Measurements from ENCODE around the gene C16orf74.

Gene C16orf74

DNA sequence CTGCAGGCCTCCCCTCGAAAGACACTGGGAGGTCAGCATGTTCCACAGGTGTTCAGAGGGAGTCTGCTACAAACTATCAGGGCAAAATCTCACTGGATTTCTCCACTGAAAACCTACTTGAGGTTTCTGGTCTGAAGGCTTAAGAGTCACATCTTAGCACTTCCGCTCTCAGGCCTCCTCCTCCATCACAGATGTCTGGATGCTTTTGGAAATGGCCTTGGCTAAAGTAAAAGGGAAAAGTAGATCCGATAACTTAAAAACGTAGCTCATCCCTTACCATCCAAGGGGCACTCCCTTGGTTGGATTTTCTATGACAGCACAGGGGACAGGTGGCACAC is 76.5 kb downstream of the C16orf74 start:
- no peak overlapping the region for H3K4me3 ChIP-seq (ENCODE audit: low read depth, low read length)
- TF ChIP-seq, protein P1, sequence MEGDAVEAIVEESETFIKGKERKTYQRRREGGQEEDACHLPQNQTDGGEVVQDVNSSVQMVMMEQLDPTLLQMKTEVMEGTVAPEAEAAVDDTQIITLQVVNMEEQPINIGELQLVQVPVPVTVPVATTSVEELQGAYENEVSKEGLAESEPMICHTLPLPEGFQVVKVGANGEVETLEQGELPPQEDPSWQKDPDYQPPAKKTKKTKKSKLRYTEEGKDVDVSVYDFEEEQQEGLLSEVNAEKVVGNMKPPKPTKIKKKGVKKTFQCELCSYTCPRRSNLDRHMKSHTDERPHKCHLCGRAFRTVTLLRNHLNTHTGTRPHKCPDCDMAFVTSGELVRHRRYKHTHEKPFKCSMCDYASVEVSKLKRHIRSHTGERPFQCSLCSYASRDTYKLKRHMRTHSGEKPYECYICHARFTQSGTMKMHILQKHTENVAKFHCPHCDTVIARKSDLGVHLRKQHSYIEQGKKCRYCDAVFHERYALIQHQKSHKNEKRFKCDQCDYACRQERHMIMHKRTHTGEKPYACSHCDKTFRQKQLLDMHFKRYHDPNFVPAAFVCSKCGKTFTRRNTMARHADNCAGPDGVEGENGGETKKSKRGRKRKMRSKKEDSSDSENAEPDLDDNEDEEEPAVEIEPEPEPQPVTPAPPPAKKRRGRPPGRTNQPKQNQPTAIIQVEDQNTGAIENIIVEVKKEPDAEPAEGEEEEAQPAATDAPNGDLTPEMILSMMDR (IDR thresholded peaks at IDR 0.05; ENCODE audit: low read depth, low read length) = no peak

DNA sequence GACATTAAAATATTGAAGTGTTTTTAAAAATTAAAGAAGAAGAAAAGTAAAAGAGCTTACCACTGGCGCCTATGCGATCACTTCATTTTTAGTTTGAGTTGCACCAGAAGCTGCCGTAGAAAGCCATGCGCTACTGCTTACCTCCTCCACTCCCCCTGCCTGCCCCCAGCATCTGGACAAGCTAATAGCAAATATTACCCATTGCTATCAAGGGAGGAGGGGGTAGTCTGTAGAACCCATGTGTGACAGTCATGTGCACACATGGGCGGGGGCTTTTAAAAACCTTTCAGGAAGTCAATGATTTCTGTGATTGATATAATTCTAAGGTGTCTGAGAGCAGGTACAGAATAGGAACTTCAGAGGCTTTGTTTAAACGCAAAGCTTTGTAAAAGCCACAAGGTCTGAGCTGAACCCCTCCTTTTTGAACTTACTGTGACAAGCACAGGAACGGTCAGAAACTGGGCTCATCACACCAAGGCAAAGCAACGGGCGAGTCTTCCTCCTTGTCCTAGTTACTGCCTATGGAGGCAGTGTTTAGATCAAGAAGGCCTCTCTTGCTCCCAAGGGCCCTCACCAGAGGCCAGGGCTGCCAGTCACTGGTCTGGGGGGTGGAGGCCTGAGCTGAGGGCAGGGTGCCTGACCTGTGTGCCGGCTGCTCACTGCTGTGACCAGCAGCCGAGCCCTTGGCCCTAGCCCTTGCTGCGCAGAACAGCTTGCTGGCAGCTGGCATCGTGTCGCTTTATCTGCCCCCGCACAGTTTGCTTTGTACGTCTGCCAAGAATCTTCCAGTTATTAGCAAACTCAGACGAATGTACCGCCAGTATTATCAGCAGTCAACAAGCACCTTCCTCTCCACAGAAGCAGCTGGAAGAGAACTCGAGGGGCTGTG is 77.1 kb downstream of the C16orf74 start:
- TF ChIP-seq, protein P1 (IDR thresholded peaks at IDR 0.05; ENCODE audit: low read depth, low read length) = no peak
- no peak overlapping the region for H3K4me3 ChIP-seq (ENCODE audit: low read depth, low read length)

DNA sequence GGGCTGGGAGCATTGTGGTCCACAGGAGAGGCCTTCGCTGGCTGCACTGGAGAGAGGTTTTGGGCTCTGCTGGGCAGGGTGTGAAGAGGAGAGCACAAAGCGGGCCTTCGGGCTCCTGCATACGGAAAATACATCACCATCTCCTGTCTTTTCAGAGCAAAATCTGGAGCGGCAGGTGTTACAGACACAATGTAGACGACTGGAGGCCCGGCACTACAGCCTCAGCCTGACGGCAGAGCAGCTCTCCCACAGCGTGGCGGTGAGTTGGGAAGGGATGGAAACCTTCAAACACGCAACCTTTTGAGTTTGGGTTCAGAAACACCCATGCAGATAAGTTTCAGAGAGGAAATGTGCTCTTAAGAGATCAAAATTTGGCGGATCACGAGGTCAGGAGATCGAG is 80.1 kb downstream of the C16orf74 start:
- H3K4me3 ChIP-seq (ENCODE audit: low read depth, low read length) = no peak overlapping the region
- TF ChIP-seq, protein P1 (IDR thresholded peaks at IDR 0.05; ENCODE audit: low read depth, low read length) = no peak

DNA sequence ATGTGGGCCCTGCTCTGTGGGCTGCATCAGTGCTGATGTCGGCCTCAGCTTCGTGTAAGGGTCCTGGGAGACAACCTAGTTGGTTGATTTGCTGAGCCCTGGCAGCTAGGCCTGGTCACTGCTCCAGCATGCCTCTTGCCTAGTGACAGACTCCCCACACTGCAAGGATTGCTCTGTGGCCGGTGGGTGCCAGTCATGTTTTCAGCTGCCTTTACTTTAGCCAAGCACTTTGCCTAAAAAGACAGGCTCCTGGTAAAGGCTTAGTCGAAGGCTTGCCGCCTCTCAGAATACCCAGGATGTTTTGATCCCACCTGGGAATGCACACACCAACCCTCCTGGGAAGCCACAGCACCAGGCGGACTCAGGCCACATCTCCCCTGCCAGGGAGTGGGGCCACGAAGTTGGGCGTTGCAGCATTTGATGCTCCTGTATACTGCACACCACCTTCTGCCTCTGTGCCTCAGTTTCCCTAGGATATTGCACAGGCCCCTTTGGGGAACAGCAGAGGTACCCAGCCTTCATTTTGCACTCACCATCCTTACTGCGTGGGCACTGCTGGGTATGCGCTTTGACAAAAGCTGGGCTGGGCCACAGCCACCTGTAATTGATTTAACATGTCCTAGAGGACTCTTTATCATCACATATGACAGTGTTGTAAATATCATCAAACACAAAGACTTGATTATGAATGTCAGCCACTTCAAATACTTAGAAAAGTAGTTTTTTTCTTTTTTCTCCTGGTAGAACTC is 82.0 kb downstream of the C16orf74 start:
- H3K4me3 ChIP-seq (ENCODE audit: low read depth, low read length) = no peak overlapping the region
- TF ChIP-seq, protein P1 (IDR thresholded peaks at IDR 0.05; ENCODE audit: low read depth, low read length) = no peak

DNA sequence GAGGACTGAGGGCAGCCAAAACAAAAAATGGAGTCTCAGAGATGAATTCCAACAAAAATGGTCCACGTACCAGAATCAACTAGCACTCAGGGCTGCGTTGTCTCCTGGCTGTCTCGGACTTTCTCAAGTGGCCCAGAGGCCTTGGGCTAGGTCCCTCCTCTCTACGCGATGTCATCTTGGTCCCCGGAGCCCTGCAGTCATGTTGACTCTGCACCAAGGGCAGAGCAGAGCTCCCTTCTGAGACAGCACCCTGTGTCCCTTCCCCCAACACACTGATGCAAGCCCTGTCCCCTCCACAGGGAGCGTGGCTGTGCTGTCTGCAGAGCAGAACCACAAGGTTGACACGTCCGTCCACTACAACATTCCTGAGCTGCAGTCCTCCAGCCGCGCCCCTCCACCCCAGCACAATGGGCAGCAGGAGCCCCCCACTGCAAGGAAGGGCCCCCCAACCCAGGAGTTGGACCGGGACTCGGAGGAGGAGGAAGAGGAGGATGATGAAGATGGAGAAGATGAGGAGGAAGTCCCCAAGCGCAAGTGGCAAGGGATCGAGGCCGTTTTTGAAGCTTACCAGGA is 83.0 kb downstream of the C16orf74 start:
- TF ChIP-seq, protein P1 (IDR thresholded peaks at IDR 0.05; ENCODE audit: low read depth, low read length) = no peak
- H3K4me3 ChIP-seq (ENCODE audit: low read depth, low read length) = no peak overlapping the region

DNA sequence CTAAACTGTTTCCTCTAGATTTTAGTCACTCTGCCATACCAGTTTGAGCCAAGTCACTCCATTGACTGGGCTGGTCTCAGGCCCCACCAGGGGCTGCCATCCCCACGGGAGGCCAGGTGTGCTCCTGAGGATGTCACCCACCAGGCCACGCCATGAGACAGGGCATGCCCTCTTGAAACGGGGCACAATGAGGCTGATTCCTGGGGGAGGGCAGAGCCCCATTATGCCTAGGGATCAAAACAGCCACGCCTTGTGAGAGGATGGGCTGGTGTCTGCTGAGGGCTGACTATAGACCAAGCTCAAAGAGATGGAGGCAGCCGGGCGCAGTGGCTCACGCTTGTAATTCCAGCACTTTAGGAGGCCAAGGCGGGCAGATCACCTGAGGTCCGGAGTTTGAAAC is 83.6 kb downstream of the C16orf74 start:
- TF ChIP-seq, protein P1 (IDR thresholded peaks at IDR 0.05; ENCODE audit: low read depth, low read length) = no peak

DNA sequence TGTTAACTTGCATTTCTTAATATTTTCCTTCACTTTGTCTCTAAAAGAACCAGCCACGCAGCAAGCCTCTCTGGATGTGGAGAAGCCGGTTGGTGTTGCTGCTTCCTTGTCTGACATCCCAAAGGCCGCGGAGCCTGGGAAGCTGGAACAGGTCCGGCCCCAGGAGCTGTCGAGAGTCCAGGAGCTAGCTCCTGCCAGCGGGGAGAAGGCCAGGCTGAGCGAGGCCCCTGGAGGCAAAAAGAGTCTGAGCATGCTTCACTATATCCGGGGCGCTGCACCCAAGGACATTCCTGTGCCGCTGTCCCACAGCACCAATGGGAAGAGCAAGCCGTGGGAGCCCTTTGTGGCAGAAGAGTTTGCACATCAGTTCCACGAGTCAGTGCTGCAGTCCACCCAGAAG is 85.0 kb downstream of the C16orf74 start:
- TF ChIP-seq, protein P1 (IDR thresholded peaks at IDR 0.05; ENCODE audit: low read depth, low read length) = no peak
- no peak overlapping the region for H3K4me3 ChIP-seq (ENCODE audit: low read depth, low read length)

More for the DNA sequence above, 83.6 kb downstream of the C16orf74 start:
- H3K4me3 ChIP-seq (ENCODE audit: low read depth, low read length) = no peak overlapping the region

All from WI38 (cell line).